Activated CD4-positive, alpha-beta T cell treated with anti-CD3 and anti-CD28 coated beads, Interleukin-2, amount 50 U/mL, for 4 hours (primary cell): ENCODE measurements around the gene SLC43A3.
"Not testable (repeated sequence)": the region's sequence is repeated elsewhere in the genome, so short reads cannot be mapped to it uniquely, and the experiment has no call there.

Experiments
- DNase-seq, 2 experiments: peaks; one replicate each; pipeline ENCODE4 v3.0.0-alpha.2; 2020

Gene SLC43A3

DNA sequence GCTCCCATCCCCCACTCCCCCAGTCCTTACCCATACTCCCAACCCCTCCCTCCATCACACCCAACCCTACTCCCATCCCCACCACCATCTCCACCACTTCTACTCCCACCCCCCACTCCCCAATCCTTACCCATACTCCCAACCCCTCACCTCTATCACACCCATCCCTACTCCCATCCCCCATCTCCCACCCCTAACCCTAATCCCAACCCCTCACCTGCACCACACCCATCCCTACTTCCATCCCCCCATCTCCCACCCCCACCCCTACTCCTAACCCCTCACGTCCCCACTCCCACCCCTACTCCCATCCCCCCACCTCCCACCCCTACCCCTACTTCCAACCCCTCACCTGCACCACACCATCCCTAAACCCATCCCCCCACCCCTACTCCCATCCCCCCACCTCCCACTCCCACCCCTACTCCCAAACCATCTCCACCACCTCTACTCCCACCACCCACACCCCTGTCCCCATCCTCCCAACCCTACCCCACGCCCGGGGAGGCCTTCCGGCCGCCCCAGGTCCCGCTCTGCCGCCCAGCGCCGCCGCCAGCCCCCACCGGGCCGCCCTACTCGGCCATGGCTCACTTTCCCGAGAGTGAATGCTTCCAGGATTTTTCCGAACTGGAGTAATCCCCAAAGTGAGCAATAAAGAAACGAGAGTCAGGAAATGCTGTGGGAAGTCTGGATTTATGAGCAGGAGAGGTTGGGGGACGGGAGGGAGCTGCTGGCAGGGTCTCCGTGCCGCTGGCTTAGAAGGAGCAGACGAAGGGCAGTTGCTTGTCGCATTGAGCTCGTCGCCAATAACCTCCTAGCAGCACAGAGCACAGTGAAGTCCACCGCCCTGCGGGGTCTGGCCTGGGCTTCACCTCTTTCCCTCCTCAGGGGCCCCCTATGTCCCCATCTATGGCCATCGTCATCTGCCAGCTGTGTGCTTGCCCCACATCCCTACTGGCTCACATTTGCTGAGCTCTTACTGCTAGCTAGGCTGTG is 50.5 kb downstream of the SLC43A3 start:
- no peak for DNase-seq

DNA sequence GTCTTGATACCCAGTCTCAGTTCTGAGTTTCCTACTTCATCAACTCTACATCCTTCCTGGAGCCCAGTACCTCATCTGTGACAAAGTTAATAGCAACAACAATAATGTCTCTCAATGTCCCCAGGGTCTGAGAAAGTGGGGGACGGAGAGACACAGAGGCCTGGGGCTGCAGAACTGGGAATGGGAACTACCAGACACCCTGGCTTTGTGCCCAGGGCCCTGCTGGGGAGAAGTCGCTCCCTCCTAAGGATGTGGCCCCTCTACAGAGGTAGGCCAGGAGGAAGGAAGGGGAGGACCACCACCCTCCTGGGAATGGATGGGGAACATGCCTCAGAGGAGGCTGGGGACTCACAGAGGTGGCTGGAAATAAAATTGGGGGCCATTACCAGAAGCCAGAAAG is 51.4 kb downstream of the SLC43A3 start:
- DNase-seq: no peak

DNA sequence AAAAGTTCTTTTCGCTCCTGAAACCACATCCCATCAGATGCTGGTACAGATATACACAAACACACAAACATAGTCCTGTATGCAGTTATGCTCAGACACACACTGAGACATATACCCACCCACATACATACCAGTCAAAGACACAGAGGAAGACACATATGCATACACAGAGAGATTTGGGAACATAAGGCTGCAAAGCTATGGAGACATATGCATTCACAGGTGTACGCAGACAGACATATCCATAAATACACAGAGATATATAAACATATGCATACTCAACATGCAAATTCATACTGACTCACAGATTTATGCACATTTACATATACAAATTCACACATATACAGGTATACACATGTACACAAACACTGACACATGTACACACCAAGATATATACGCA is 52.0 kb downstream of the SLC43A3 start:
- no peak for DNase-seq

DNA sequence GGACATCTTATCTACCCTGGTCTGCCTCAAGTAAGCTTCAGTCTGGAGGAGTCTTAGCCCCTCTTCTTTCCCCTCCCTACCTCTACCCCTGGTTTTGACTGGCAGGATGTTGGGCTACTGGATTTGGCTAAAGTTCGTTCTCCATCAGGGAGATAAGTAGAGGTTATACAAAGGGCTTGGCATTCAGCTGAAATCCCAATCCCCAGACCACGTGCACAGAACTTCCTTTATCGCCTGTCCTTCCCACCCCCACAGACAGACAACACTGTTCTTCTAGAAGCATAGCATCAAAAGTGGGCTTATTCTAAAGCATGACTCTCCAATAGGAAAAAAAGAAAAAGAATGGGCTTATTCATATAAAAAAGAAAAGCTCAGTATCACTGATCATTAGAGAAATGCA is 53.8 kb downstream of the SLC43A3 start:
- no peak for DNase-seq

DNA sequence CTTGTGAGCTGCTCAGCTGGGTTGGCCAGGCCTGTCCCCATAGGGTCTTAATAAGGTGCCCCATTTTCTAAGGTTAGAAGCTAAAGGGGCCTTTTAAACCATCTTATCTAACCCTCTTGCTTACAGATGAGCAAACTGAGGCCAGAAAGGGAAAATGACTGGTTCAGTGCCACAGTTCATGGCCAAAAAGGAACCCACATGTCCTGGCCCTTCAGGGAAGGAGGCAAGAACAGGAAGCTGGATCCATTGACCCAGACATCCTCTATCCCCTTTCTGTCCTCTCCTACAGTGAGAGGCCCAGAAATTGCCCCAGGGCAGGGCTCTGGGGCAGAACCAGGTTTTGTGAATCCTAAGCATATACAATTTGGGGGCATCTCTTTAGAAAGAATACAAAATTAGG is 56.0 kb downstream of the SLC43A3 start:
- DNase-seq: no peak

DNA sequence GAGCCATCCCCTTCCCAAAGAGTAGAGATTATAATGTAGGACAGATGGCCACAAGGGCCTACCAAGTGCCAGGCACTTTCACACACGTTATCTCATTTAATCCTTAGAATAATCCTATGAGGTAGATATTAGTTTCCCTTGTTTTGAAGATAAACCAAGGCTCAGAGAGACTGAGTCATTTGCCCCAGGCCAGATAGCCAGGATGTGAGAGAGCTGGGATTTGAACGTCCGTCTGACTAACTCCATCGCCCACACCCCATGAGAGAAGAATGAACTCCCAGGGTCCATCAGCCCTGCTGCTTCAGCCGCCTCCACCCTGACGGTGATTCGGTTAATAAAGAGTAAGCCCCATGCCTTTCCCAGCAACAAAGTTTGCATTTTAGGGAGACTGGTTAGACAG is 56.7 kb downstream of the SLC43A3 start:
- no peak for DNase-seq

DNA sequence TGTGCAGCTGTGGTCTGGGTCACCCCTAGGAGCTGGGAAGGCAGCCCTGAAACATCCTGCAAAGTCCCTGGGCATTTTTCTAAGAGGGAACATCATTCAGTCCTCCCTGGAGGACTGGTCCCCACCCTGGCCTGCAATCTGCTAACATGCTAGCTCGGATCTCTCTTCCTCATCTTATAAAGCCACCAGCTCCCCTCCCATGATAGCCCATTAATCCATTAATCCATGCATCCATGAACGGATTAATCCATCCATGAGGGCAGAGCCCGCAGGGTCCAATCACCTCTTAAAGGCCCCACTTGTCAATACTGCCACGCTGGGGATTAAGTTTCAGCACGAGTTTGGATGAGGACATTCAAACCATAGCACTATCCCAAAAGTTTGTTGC is 58.1 kb downstream of the SLC43A3 start:
- DNase-seq: no peak

DNA sequence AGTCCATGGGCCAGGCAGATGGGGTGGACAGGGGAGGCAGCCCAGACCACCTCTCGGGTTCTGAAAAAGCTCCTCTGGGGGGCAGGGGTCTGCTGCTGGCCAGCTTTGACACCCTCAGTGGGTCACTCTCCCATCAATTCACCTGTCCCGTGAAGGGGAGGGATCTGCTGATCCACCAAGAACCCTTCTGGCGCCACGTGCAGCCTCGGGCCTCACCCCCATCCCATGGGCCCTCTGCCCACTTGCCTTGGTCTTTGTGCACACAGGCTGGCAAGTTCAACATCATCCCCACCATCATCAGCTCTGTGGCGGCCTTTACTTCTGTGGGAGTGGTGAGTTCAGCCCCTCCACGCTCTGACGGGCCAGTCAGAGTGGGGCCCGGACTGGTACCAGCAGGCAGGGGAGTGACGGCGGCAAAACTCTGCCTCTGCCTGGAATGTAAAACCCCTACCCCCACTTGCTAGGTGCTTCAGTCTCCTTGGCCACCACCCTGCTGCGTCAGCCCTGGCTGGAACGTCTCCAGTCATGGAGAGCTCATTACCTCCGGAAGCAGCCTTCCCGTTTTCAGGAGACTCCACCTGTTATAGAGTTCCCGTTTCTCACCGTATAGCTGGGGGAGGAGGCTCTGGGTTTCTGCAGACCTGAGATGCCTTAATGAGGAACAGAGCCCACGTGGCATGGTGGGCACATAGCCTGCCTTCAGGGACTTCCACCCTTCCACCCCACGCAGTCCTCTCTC is 58.6 kb downstream of the SLC43A3 start:
- DNase-seq: no peak

DNA sequence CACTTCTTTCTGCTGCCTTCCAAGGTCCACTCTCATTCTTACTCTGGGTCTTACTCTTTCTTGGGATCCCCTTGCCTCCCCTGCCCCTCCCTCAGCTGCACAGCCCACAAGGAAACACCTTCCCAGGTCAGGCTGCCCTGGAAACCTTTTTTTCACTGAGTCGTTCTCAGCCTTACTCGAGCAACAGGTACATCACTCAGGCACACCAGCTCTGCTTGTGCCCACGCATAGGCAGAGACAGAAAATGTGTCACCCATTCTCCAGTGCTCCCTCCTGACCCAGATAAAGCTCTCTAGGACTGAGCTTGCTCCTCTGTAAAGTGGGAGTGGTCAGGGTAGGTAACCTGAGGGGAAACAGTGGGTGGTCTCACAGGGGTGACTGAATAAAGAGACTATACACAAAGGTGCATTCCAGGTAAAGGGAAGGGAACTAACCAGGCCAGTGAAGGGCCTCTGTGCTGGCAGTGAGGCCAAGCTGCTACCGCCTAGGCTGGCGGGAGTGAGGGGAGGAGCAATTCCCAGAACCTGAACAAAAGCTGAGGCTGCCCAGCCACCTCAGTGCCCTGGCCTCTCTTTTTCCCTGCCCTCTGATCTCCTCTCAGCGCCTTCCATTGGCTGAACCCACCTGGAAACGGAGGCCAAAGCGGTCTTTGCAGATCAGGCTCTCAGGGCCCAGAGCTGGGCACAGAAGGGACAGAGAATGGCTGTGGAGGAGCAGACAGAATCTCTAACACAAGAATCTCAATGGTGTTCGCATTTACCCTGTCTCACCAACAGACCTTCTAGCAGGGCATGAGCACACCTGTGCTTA is 61.9 kb downstream of the SLC43A3 start:
- no peak for DNase-seq

DNA sequence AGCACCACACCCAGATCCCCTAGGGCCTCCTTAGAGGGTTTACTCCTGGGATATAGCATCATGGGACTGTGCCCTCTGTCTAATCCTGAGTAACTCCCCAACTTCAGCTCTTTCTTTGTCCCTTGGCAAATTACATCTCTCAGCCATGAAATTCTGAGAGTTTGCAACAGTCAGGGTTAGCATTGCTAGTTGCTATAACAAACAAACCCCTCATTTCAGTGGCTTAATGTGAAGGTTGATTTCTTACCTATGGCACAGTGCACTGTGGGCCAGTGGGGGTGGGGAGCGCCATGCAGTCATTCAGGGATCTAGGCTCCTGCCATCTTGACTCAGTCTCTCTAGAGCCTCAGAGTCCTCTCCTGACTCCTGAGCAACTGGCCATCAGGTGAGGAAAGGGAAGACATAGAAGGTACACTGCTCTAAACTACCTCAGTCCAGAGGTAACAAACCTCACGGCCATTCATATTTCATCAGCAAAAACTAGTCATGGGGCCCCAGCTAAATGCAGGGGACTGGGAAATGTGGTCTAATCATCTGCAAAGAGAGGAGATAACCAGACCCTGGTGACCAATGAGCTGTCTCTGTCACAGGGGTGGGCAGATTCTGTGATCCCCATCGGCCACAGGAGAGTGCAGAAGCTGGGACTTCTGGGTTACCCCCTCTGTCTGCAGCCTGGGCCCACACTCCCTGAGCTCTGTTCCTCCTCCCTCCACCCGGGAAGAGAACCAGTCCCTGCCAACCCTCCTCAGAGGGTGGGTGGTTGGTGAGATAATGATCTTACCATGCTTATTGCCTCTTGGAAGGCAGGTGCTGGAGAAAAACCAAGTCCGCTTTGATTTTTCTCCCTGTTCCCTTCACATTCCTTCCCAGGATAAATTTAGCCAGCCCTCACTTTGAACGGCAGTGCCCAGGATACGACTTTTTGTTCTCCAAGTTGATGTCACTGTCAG is 63.5 kb downstream of the SLC43A3 start:
- no peak for DNase-seq

DNA sequence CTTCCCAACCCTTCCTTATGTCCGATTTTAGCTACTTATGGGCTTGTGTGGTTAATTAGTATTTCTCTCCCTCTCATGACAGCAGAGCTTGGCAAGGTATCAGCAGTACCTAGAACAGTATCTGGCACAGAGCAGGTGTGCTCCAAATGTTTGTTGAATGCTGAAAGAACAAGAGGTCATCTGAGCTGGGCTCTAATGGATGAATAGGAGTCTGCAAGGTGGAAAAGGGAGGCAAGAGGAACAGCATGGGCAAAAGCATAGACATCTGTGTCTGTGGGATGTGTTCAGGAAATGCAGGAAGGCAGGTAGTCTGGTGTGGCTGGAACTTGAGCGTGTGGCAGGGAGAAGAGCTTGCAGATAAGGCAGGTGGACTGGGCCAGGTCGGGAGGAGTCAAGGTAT is 65.0 kb downstream of the SLC43A3 start:
- no peak for DNase-seq

DNA sequence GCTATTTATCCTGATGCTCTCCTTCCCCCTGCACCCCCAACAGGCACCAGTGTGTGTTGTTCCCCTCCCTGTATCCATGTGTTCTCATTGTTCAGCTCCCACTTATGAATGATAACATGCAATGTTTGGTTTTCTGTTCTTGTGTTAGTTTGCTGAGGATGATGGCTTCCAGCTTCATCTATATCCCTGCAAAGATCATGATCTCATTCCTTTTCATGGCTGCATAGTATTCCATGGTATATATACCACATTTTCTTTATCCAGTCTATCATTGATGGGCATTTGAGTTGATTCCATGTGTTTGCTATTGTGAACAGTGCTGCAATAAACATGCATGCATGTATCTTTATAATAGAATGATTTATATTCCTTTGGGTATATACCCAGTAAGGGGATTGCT is 65.5 kb downstream of the SLC43A3 start:
- DNase-seq: not testable (repeated sequence)

DNA sequence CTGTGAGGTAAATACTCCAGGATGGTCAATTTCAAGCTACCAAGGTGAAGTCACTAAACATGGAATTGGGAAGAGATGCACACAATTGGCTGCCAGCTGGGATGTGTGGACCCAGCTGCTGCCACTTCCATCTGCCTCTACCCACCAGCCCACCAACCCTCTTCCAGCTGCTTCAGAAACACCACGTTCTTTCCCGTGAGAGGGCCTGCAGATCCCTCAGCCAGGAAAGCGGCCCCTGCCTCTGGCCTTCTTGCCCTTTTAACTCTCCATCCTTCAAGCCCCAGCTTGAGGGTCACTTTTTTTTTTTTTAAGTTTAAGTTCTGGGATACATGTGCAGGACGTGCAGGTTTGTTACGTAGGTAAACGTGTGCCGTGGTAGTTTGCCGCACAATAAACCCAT is 65.9 kb downstream of the SLC43A3 start:
- DNase-seq: no peak

DNA sequence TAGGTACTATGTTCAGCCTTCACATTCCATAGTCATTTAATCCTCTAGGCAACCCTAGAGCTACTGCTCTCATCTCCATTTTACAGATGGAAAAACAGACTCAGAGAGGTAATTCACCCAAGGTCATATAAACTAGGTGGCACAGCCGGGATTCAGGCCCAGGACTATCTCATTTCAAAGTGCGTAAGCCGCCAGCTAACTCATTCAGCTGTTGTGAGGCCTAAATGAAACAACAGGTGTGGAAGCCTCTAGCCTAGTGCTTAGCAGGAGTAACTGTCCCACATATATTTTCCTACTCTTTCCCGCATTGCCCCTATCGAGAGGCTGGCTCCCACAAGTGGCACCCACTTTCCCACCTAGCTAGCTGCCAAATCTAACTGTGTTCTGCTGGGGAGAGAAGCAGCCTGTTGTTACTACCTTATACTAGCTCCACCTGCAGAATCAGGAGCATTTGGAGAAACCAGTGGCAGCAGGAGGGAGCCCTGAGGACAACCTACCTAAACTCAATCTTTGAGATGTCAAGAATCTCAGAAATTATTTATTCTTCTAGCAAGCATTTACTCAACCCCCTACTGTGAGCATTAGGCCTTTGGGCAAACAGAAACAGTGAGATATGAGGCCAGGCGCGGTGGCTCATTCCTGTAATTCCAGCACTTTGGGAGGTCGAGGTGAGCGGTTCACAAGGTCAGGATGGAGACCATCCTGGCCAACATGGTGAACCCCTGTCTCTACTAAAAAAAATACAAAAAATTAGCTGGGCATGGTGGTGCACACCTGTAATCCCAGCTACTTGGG is 66.8 kb downstream of the SLC43A3 start:
- DNase-seq: no peak

DNA sequence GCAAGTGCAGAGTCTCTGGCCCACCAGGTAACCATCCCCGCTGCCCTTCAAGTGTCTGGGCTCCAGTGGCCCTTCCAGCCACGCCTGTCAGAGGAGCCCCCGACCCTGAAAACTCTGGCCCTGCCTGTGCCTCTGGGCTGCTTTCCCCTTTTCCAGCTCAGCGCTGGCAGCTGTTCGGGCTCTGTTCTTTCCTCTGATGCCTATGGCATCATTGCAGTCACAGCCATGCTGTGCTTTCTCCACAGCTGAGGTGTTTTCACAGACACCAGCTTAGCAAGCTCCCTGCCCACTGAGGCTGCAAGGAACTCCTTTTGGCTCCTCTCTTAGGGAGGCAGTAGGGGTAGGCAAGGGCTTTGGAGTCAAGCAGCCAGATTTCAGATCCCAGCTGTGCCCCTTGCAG is 67.5 kb downstream of the SLC43A3 start:
- DNase-seq: no peak

DNA sequence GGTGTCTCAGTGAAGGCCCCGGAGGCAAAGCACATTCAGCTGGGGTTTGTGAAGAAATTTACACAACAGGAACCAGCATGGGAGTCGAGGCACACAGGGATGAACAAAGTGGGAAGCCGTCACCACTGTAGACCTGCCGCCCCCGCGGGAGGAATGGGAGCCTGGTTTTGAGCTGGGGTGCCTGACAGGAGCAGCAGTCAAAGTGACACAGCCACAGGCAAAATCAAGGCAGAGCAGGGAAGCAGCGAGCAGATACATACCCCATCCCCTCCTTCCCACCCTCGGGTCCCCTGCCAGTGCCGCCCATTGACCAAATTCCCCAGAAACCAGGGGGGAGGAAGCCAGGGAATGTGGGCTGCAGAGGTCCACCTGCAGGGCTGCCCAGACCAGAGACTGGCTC is 67.9 kb downstream of the SLC43A3 start:
- DNase-seq: no peak

DNA sequence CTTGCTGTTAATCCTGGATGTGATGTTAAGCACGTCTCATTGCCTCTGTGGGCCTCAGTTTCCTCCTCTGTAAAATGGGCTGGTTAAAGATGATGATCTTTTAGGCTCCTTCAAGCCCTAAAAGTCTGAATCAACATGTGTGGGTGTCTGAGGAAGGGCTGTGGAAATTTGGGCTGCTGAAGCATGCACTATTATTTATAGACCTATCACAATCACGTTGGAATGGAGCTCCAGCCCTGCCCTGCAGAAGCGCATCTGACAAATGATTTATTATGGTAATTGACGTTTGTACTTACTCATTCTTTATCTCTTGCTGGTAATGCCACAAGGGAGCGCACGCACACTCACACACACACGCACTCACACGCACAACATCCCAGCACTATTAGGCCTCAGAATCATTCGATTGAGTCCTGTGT is 68.4 kb downstream of the SLC43A3 start:
- no peak for DNase-seq

DNA sequence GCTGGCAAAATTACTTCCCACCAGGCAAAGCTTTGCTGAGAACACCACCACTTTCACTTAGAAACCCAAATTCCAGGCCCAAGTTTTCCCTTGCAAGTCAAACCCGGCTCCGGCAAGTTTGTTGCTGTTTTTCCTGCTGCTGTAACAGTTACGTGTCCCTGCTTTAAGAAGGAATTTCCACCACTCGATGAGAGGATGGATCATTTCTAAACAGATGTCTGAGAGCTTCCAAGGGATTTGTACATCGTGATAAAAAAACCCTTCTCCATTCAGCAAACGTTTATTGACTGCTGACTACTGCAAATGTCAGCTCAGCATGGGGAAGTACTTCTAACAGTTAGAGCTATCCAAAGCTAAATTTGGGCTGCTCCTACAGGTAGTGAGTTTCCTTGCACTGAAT is 69.1 kb downstream of the SLC43A3 start:
- DNase-seq: no peak

DNA sequence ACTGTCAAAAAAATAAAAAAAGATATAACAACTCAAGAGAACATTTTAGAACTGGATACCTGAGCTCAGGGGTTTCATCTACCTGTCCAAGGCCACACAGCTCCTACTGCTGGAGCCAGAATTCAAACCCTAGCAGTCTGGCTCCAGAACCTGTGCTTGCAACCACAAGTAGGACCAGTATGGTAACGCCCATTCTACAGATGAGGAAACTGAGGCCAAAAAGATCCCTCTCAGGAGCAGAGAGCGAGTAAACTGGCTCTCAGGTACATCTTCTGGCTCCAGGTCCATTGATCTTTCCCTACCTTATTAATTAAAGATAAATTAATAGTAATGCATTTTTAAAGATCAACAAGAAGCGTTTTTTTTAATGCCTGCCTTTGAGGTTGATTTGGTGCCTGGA is 69.6 kb downstream of the SLC43A3 start:
- no peak for DNase-seq
